ES-I3 (cell line): ENCODE data around the gene COMMD1.
"Not testable (repeated sequence)": the region's sequence is repeated elsewhere in the genome, so short reads cannot be mapped to it uniquely, and the experiment has no call there.

Experiments used
- H3K36me3 ChIP-seq: 2 replicates; pipeline ENCODE4 v1.6.1; 2013; ENCODE audit warnings: mild to moderate bottlenecking, low read length, control low read depth, moderate library complexity; ENCODE audit not compliant: insufficient read depth
- H3K4me1 ChIP-seq: 2 replicates; pipeline ENCODE4 v1.6.1; 2013; ENCODE audit warnings: mild to moderate bottlenecking, control low read depth, low read length; ENCODE audit not compliant: insufficient read depth
- H3K9ac ChIP-seq: 2 replicates; pipeline ENCODE4 v1.6.1; 2013; ENCODE audit warnings: low read depth, mild to moderate bottlenecking, low read length, moderate library complexity
- H3K9me3 ChIP-seq: 2 replicates; pipeline ENCODE4 v1.6.1; 2013; ENCODE audit warnings: mild to moderate bottlenecking, low read length, moderate library complexity; ENCODE audit not compliant: control insufficient read depth, insufficient read depth

The COMMD1 gene

DNA sequence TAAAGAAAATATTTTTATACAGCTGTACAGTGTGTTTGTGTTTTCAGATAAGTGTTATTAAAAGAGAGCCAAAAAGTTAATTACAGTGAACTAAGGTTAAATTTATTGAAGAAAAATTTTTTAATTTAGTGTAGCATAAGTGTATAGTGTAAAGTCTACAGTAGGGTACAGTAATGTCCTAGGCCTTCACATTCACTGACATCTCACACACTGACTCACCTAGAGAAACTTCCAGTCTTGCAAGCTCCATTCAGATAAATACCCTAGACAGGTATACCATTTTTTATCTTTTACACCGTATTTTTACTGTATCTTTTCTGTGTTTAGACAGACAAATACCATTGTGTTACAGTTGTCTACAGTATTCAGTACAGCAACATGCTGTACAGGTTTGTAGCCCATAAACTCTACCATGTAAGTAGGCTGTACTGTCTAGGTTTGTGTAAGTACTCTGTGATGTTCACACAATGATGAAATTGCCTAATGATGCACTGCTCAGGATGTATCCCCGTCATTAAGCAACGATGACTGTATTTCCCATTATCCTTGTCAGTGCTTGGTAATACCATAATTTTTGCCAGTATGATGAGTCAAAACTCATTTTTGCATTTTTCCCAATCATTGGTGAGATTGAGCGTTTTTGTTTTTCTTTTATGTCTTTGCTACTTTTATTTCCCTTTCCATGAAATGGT, 242.3 kb downstream of the COMMD1 start:
- no peaks in the 10 kb centered on the region for H3K36me3 ChIP-seq
- no peak overlapping the region for H3K9ac ChIP-seq
- peaks cover 13% of the 10 kb centered on the region; the same call in 1 of the 2 replicates for H3K4me1 ChIP-seq
- H3K9me3 ChIP-seq: no peaks in the 10 kb centered on the region

DNA sequence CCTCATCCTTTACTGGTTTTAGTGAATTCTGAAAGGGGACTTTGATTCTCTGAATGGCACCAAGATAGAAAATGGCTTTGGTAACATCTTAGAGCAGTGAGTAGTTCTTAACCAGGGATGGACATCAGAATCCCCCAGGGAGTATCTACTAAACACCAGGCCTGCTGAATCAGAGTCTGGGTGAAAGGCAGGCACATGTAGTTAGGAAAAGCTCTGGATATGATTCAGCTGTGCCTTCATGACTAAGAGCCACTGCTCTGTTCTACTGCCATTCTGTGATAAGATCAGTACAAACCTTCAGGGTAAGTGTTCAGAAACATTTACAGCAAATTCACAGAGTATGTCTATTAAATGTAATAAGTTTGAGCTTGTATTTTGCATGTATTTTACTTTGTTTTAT, 244.2 kb downstream of the COMMD1 start:
- no peak overlapping the region for H3K9ac ChIP-seq
- H3K36me3 ChIP-seq: no peaks in the 10 kb centered on the region
- H3K4me1 ChIP-seq: peaks cover 13% of the 10 kb centered on the region; the same call in 1 of the 2 replicates
- no peaks in the 10 kb centered on the region for H3K9me3 ChIP-seq

DNA sequence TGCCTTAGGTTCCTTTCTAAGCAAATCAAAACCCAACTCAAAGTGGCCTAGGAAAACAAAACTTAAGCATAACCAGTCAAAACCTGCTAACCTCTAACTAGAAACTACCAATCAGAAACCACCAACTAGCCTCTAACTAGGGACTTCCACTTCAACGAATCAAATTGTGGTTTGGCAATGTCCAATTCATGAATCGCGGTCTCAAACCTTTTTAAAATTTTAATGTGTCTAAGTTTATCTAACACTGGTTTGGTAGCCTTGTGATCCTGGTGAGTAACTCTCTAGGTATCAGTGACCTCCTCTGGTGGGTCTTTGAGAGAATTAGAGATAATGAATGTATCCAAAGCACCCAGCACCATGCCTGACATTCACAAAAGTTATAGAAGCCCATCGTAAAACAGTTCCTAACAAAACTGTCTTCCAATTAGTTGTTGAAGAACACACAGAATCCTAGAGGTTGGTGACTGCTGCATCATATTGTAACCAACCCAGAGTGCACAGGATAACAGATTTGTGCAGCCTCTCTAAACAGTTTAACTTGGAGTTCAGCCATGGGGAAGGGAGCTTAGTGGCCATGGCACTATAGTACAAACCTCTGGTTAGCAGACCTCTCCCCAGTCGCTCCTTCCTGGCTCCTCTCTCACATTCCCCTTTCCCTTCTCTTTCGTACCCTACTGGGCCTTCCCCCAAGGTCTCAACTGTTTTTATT, 245.3 kb downstream of the COMMD1 start:
- Histone ChIP-seq H3K4me1 (peaks cover 13% of the 10 kb centered on the region; the same call in 1 of the 2 replicates), H3K9me3 (no peaks in the 10 kb centered on the region), H3K9ac (no peak overlapping the region), H3K36me3 (no peaks in the 10 kb centered on the region)

DNA sequence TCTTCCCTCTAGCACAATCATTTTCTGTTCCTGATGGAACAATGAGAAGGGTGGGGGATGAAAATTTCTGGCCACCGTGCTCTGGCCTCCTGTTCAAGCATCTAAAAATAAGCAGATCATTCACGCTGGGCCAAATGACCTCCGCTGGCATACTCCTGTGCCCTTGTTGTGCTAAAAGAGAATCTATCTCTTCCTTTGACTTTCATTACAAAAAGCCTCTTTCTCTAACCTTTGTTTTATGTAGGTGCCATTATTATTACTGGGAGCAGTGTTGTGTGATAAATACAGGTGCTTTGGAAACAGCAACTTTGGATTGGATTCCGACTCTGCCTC, 245.8 kb downstream of the COMMD1 start:
- no peaks in the 10 kb centered on the region for H3K9me3 ChIP-seq
- peaks cover 13% of the 10 kb centered on the region; the same call in 1 of the 2 replicates for H3K4me1 ChIP-seq
- no peaks in the 10 kb centered on the region for H3K36me3 ChIP-seq
- no peak overlapping the region for H3K9ac ChIP-seq

DNA sequence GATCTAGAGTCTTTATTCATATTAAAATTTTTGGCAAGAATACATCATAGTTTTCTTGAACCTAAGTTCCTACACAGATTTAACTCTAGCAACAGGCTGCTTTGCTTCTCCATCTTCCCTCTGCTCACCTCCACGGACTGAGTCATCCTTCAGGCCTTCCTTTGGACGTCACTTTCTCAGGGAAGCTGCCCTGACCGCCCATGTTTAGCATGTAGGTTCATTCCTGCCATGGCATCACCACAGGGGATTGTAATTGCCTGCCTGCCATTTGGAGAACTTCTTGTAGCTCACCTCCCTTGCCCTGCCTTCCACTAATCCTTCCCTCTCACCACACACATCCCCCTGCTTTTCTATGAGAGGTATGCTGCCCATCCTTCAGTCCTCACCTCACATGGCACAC, 246.5 kb downstream of the COMMD1 start:
- peaks cover 15% of the 10 kb centered on the region for H3K4me1 ChIP-seq
- no peaks in the 10 kb centered on the region for H3K9me3 ChIP-seq
- H3K9ac ChIP-seq: no peak overlapping the region
- H3K36me3 ChIP-seq: no peaks in the 10 kb centered on the region

DNA sequence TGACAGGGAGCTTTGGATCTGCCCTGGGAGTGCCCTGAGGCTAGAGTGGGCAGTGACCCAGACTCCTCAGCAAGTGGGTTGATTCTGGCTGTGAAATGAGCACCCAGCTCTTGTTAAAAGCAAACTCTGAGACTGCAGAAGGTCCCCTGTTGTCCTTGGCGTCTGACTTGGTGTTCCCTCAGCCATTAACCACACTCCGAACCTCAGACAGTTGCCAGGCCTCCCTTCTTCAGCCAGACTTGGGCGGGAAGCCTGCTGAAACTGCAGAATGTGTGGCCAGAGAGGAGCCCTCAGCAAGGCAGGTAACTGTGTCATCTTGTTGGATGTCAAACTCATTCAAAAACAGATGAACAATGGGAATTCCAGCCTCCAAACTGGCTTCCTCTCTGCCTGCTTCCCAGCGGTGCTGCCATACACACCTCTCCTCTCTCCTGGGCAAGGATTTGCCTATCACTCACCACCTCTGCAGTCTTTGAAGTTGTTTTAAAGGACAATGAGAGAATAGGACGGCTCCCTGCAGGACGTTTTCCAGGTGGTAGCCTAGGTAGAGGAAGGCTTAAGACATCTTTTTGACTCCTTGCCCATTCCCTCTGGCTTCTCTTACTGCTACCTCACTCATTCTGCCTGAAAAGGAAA, 251.5 kb downstream of the COMMD1 start:
- no peak overlapping the region for H3K9ac ChIP-seq
- H3K9me3 ChIP-seq: no peaks in the 10 kb centered on the region
- peaks cover 7% of the 10 kb centered on the region for H3K4me1 ChIP-seq
- H3K36me3 ChIP-seq: no peaks in the 10 kb centered on the region

DNA sequence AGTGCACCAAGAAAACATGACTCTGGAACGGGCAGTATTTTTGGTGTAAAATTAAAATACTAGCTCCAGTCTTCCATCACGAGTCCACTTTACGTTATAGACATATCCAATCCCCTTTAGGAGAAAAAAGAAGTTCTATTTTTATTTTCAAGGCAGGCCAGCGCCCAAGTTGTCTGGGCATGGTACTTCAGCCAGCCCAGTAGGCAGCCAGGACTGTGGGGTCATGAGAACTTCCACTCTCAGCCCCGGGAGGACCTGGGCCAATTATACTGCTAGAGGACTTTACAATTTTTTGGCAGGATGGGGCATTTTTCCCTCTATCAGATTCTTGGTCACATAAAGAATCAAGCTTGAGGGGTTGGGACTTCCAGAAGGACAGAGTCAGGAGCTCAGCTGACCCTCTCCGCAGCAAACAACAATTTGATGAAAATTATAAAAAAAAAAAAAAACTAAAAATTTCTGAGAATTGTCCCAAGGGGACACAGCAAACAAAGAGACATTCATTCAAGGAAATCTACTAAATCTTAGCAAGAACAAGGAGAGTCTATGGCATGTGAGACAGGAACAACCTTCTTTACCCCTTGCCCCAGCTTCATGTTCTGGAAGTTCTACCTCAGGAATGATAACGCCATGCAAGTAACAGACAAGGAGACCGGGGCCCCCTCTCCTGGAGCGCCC, 253.1 kb downstream of the COMMD1 start:
- H3K4me1 ChIP-seq: peaks cover 4% of the 10 kb centered on the region; the same call in 1 of the 2 replicates

DNA sequence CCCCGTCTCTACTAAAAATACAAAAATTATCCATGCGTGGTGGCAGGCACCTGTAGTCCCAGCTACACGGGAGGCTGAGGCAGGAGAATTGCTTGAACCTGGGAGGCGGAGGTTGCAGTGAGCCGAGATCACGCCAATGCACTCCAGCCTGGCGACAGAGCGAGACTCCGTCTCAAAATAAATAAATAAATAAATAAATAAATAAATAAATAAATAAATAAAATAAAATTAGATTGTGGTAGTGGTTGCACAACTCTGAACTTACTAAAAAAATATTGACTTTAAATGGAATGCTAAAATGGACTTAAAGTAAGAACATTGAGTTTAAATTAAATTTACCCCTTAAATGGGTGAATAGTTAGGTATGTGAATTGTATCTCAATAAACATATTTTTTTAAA, 255.2 kb downstream of the COMMD1 start:
- H3K9ac ChIP-seq, H3K36me3 ChIP-seq, H3K4me1 ChIP-seq, H3K9me3 ChIP-seq: not testable (repeated sequence)

More for the DNA sequence above, 253.1 kb downstream of the COMMD1 start:
- no peaks in the 10 kb centered on the region for H3K9me3 ChIP-seq
- H3K9ac ChIP-seq: no peak overlapping the region
- no peaks in the 10 kb centered on the region for H3K36me3 ChIP-seq

DNA sequence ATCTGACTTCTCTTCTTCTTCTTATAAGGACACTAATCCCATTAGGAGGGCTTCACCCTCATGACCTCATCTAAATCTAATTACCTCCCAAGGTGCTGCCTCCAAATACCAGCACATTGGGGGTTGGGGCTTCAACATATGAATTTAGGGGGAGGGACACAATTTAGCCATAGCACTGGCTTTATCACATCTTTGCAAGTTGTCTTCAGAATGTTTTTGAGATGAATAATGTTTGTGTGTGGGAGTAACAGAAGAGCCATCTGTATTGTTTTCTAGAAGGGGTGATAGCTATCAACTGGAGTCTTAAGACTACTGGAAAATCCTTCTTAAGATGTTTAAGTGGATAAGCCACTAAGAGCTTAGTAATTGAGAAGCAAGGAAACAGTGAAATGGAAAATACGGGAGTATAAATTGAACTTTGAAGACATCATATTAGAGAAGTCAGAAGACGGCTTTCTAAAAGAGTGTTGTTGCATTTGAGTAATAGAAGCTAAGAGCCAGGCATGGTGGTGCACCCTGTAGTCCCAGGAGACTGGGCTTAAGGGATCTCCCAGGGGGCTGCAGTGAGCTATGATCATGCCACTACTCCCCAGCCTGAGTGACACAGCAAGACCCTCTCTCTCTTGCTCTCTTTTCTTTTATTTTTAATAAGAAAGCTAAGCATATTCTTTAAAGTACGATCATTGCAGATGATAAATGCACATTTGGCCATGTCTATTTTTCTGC, 257.8 kb downstream of the COMMD1 start:
- Histone ChIP-seq H3K9me3 (no peaks in the 10 kb centered on the region), H3K9ac (no peak overlapping the region), H3K4me1 (peaks cover 5% of the 10 kb centered on the region; the same call in 1 of the 2 replicates), H3K36me3 (no peaks in the 10 kb centered on the region)

DNA sequence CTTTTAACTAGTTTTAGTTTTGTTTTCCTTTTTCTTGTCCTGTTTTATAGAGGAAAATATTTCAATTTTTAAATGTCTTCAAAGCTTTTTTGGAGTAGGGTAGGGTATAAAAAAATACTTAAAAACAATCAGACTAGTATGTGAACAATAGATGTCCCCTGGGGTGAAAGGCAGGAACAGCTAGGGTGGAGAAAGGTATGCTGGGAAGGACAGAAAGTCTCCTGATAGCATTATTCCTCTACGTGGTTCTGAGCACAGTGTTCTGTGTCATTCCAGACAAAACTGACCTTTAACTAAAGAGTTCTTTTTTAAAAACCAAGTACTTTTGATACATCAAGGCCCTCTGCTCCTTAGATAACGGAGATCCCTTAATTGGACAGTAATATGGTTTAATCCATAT, 258.4 kb downstream of the COMMD1 start:
- Histone ChIP-seq H3K36me3 (no peaks in the 10 kb centered on the region), H3K9ac (no peak overlapping the region), H3K9me3 (no peaks in the 10 kb centered on the region)

DNA sequence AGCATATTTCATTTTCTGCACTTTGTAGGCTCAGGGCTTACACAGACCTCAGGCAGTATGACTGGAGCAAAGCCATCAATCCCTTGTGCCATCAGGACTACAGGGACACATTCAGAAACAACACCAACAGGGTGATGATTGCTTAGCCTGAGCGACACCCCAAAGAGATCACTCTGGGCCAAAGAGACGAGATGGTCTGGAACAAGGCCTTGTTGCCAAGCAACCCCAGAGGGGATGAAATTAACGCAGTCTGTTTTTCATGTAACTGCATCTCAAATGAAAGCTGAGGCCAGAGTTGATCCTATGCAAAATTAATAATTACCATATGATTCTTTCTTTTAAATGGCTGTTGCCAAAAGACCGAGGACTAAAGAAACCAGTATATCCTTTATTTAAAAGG, 270.3 kb downstream of the COMMD1 start:
- no peaks in the 10 kb centered on the region for H3K36me3 ChIP-seq
- H3K9ac ChIP-seq: no peak overlapping the region
- H3K9me3 ChIP-seq: no peaks in the 10 kb centered on the region
- H3K4me1 ChIP-seq: no peaks in the 10 kb centered on the region

More for the DNA sequence above, 258.4 kb downstream of the COMMD1 start:
- H3K4me1 ChIP-seq: peaks cover 5% of the 10 kb centered on the region; the same call in 1 of the 2 replicates

DNA sequence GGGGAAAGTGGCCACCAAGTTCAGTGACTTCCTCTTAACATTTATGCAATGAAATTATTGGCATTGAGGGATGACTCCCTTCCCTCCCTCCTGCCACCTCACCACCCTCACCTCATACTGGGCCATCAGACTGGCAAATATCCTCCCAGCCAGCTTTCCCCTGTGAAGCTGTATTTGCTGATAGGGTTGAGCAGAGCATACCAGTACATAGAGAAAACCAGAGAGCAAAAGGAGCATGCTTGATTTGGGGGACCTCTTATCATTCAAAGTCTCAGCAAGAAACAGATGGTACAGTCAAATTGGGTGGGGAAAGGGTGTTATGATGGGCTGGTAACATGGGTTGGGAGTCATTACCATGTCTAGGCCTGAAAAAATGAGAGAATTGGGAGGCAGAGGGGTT, 271.3 kb downstream of the COMMD1 start:
- Histone ChIP-seq H3K4me1 (0 out of 2 replicates have a peak, but pooled peaks cover 4% of the 10 kb centered on the region), H3K9me3 (no peaks in the 10 kb centered on the region)

DNA sequence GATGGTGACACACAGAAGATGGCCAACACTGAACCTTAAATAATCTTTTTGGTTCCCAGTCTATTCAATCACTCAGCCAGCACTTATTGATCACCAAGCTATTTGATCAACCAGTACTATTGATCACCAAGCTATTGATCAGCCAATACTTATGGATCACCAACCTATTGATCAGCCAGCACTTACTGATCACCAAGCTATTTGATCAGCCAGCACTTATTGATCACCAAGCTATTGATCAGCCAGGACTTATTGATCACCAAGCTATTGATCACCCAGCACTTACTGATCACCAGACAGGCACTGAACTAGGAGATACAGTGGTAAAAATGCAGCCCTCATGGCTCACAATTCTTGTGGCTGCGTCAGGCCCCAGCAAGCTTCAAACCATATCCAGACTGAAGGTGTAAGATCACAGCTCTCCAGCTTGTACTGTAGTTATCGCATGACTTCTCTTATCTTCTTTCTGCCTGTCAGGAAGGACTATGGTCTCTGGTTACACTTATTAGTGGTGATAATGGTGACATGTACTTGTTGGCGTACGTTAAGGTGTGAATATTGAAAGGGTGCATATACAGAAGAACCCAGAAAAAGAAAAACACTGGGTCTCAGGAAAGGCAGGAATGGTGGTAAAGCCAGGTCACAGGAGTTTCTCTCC, 272.0 kb downstream of the COMMD1 start:
- peaks cover 4% of the 10 kb centered on the region; the same call in 1 of the 2 replicates for H3K4me1 ChIP-seq
- H3K36me3 ChIP-seq: no peaks in the 10 kb centered on the region
- no peak overlapping the region for H3K9ac ChIP-seq
- H3K9me3 ChIP-seq: no peaks in the 10 kb centered on the region

More for the DNA sequence above, 271.3 kb downstream of the COMMD1 start:
- Histone ChIP-seq H3K36me3 (no peaks in the 10 kb centered on the region), H3K9ac (no peak overlapping the region)
